ENCODE data around the gene ZNF302.

ZNF302 gene

DNA sequence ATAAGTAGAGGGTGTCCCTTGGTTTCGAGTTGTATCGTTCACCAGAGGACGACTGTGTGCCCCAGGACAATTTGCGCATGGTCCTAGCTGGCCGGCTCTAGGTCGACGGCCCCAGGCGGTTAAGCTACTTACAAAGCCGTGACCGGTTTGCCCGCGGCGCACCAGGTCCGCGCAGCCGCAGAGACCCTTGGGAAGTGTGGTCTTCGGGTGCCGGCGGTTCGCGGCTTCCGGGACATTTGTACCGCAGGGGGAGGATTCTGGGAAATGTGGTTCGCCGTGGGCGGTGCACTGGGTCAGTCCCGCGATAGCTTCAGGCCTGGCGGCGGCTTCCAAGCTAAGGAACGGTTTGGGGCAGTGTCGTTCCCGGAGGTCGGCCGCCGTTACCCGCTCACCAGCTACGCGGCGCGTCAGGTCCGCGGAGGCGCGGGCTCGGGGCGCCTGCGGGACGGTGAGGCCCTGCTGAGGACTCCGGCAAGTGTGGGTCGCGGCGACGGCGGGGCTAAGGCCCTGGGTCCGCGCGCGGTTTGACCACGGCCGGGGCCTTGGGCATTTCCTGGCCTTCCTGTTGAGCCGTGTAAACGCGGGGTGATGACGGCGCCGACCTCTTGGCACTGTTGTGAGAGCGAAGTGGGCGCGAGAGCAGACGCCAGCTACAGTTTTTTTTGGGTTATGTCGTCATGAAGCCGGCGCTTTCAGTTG lies at the start of gene ZNF302:
Gene ZNF302, plus strand, starts transcription at position 293 of the 699 bp plus-strand sequence. CDS start 1,127 bp downstream, outside the sequence.
- peak; percentile 80 for DNase-seq (ENCODE audit: low read depth, low spot score)
- H3K4me3 ChIP-seq (ENCODE audit: low read depth, low read length) = peak within 1 kb of the TSS; percentile 77
- POLR2A ChIA-PET = interaction anchor here (0.6 to 1.5 kb wide), 8 partner anchors 9 to 505 kb away, joined by 3 to 13 read pairs (median 4); partner anchors contain the start of genes LSM14A, ZNF181 and ZNF30
- TF ChIP-seq, protein P1, sequence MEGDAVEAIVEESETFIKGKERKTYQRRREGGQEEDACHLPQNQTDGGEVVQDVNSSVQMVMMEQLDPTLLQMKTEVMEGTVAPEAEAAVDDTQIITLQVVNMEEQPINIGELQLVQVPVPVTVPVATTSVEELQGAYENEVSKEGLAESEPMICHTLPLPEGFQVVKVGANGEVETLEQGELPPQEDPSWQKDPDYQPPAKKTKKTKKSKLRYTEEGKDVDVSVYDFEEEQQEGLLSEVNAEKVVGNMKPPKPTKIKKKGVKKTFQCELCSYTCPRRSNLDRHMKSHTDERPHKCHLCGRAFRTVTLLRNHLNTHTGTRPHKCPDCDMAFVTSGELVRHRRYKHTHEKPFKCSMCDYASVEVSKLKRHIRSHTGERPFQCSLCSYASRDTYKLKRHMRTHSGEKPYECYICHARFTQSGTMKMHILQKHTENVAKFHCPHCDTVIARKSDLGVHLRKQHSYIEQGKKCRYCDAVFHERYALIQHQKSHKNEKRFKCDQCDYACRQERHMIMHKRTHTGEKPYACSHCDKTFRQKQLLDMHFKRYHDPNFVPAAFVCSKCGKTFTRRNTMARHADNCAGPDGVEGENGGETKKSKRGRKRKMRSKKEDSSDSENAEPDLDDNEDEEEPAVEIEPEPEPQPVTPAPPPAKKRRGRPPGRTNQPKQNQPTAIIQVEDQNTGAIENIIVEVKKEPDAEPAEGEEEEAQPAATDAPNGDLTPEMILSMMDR (IDR thresholded peaks at IDR 0.05; ENCODE audit: insufficient read depth, low read length, missing control alignments) = no peak
- CTCF ChIA-PET = interaction anchor here (2.1 kb wide), 1 partner anchor 37 kb away, joined by 6 read pairs; no protein-coding TSS in a partner anchor

- ChIA-PET CTCF (interaction anchor here (2.2 kb wide), 1 partner anchor 79 kb away, joined by 6 read pairs; no protein-coding TSS in a partner anchor), POLR2A (no interaction called here)
- TF ChIP-seq, protein P1 (IDR thresholded peaks at IDR 0.05; ENCODE audit: insufficient read depth, low read length, missing control alignments) = no peak
- H3K4me3 ChIP-seq (ENCODE audit: low read depth, low read length) = no peak overlapping the region
- DNase-seq (ENCODE audit: low read depth, low spot score) = no peak
Measured at GRCh38 chr19:34633802-34634201, 43.7 kb upstream of the ZNF302 start.

GRCh38 chr19:34639491-34640085 lies 37.9 kb upstream of the ZNF302 start:
- TF ChIP-seq, protein P1 (IDR thresholded peaks at IDR 0.05; ENCODE audit: insufficient read depth, low read length, missing control alignments) = peak; percentile 61
- CTCF ChIA-PET = interaction anchor here (0.8 to 6.3 kb wide), 9 partner anchors 9 to 94 kb away, joined by 3 to 81 read pairs (median 5); partner anchors contain the start of genes ZNF181 and ZNF302

DNA sequence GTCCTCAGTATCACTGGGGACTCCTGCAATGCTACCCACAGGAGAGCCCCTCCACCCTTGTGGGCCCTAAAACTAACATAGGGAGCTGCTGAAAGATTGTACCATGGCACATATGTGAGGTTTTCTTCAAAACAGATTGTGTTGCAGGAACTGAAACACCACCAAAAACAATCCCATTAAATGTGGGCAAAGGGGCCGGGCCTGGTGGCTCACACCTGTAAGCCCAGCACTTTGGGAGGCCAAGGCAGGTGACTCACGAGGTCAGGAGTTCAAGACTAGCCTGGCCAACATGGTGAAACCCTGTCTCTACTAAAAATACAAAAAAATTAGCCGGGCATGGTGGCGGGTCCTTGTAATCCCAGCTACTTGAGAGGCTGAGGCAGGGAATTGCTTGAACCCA lies 35.2 kb upstream of the ZNF302 start:
- POLR2A ChIA-PET = no interaction called here
- CTCF ChIA-PET = interaction anchor here (0.6 to 6.3 kb wide), 4 partner anchors 9 to 70 kb away, joined by 3 to 81 read pairs (median 4); no protein-coding TSS in a partner anchor
- TF ChIP-seq, protein P1 (IDR thresholded peaks at IDR 0.05; ENCODE audit: insufficient read depth, low read length, missing control alignments) = no peak
- no peak for DNase-seq (ENCODE audit: low read depth, low spot score)
- H3K4me3 ChIP-seq (ENCODE audit: low read depth, low read length) = no peak overlapping the region

More at GRCh38 chr19:34639491-34640085, 37.9 kb upstream of the ZNF302 start:
- DNase-seq (ENCODE audit: low read depth, low spot score) = peak; percentile 10
- POLR2A ChIA-PET = no interaction called here
- H3K4me3 ChIP-seq (ENCODE audit: low read depth, low read length) = no peak overlapping the region

GRCh38 chr19:34644991-34645461 lies 32.5 kb upstream of the ZNF302 start:
- POLR2A ChIA-PET = no interaction called here
- TF ChIP-seq, protein P1 (IDR thresholded peaks at IDR 0.05; ENCODE audit: insufficient read depth, low read length, missing control alignments) = no peak
- no peak for DNase-seq (ENCODE audit: low read depth, low spot score)

GRCh38 chr19:34645551-34645950 lies 31.9 kb upstream of the ZNF302 start:
- H3K4me3 ChIP-seq (ENCODE audit: low read depth, low read length) = no peak overlapping the region
- DNase-seq (ENCODE audit: low read depth, low spot score) = no peak
- POLR2A ChIA-PET = no interaction called here
- TF ChIP-seq, protein P1 (IDR thresholded peaks at IDR 0.05; ENCODE audit: insufficient read depth, low read length, missing control alignments) = no peak
- CTCF ChIA-PET = no interaction called here

More at GRCh38 chr19:34644991-34645461, 32.5 kb upstream of the ZNF302 start:
- no peak overlapping the region for H3K4me3 ChIP-seq (ENCODE audit: low read depth, low read length)
- CTCF ChIA-PET = no interaction called here

All from AG04449 (cell line).